HG03175 (cell line): ENCODE data around the gene INSIG2.

Experiments used
- ATAC-seq: cut with Tn5 transposase; IDR thresholded peaks from one replicate; pipeline ENCODE4 v1.9.1; 2021; ENCODE audit warnings: mild to moderate bottlenecking, moderate library complexity; ENCODE audit not compliant: unreplicated experiment

Gene INSIG2

DNA sequence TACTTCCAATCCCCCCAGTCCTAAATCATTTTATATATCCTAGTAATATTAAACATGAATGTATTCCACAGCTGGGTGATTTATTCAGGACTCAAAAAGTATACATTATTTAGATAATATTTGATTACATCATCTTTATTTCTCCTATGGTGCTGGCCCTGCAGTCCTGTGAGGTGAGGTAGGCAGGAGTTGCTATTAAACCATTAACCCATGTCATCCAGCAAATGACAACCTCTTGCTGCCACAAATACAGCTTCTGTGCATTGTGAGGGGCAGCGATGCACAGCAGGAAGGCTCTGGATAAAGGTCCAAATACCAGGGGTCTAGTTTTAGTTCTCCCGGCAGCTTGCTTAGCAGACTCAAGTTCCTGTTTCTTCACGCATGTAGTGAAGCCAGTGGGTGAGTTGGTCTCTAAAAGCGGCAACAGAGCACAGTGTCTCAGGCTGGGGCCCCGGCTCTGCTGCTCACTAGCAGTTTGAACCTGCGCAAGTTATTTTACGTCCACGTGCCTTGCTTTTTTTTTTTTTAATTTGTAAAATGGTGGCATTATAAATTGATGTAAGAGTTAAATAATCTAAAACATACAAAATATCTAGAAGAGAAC is 36.1 kb downstream of the INSIG2 start:
- ATAC-seq: no peak

- ATAC-seq: no peak
These were observed 39.0 kb downstream of the INSIG2 start for GRCh38 chr2:118127250-118127649.

DNA sequence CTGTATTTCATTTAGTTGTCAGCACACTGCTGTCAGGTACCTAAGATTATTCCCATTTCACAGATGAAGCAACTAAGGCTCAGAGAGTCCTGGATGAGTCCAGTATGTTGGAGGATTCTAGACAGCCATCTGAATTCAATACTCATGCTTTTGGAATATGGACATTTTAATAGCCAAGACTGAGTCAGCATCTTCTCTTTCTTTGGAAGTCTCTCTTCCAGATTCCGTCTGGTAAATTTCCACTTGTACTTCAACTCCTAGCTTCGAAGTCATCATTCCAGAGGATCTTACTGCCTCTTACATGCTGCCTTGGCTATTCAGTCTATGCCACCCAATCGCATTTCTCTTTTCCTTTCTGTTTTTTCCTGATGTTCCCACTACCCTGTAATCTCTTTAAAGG is 40.6 kb downstream of the INSIG2 start:
- ATAC-seq: no peak

GRCh38 chr2:118130385-118130784 is 42.1 kb downstream of the INSIG2 start:
- no peak for ATAC-seq

GRCh38 chr2:118131771-118132170 is 43.5 kb downstream of the INSIG2 start:
- ATAC-seq: no peak

- no peak for ATAC-seq
These were observed 45.6 kb downstream of the INSIG2 start for GRCh38 chr2:118133916-118134315.

- ATAC-seq: no peak
These were observed 46.4 kb downstream of the INSIG2 start for GRCh38 chr2:118134650-118135049.

GRCh38 chr2:118145207-118145606 is 56.9 kb downstream of the INSIG2 start:
- ATAC-seq: no peak

DNA sequence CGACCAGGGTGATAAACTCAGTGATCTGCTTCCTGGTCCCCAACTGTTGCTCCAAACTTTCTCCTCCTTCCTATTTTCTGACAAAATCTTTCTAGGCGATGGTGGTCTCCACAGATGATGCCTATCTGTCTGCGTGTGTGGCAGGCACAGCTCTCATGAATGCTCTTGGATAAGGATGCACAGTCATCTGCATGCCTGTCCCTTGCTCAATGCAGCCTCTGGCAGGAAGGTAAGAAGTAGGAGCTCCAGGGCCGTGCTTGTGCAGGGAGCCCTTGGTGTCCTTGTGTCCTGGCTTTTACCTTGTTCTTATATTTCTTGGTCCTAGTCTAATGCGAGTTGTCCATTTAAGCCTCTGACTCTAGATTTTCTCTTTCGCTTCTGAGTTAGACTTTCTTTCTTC is 57.5 kb downstream of the INSIG2 start:
- ATAC-seq: no peak

- ATAC-seq: no peak
These were observed 58.3 kb downstream of the INSIG2 start for GRCh38 chr2:118146315-118147283.

- ATAC-seq: peak; percentile 36
These were observed 59.9 kb downstream of the INSIG2 start for GRCh38 chr2:118148133-118148532.

GRCh38 chr2:118148809-118149208 is 60.5 kb downstream of the INSIG2 start:
- no peak for ATAC-seq

DNA sequence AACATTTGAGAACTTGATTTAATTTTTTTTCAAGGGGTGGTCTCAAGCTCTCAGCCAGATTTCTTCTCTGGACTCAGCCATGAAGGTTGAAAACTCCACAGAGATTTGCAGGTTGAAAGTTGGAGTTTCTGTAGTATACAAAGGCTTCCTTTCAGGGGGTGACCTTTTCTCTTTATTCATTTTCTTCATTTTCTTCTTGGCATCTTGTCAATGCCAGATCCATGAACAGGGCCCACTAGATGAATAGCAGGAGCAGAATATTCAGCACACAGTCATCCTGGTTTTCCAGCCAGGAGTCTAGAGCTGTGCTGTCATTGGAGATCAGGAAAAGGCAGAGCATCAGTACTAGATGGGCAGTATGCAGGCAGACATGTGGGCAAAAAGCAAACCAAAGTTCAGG is 62.0 kb downstream of the INSIG2 start:
- ATAC-seq: no peak

- no peak for ATAC-seq
These were observed 63.6 kb downstream of the INSIG2 start for GRCh38 chr2:118151831-118152230.

- no peak for ATAC-seq
These were observed 65.2 kb downstream of the INSIG2 start for GRCh38 chr2:118153433-118153832.

DNA sequence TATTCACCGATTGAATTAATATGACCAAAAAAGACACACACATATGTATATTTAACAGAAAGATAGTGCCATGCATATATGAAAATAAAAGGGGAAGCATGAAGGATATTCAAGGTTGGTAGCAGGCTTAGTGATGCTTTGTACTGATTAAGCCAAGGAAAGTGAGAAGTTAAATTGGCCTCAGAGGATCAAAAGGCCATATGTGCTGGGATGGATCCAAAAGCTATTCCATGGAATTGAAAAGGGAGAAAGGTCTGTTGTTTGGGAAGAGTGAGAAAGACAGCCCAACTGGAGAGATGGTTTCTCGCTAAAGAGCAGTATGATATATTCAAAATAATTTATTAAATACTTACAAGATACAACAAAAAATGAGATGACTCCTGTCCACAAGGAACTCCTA is 65.9 kb downstream of the INSIG2 start:
- no peak for ATAC-seq
